A549 (cell line): ENCODE data around the gene TBX10. TPM values are rescaled to one million over a fixed set of nuclear protein-coding genes. Genes with fewer than 3 reads are reported as not detected.
A peak's percentile ranks its signal among the peaks of the same experiment; 100 is the strongest.

Source experiments
- ATAC-seq, 2 experiments: fragments of 200-7000 bp in 1 of 2; fragments of >200 bp in 1 of 2; cut with Nextera tagmentation in 1 of 2; cut with Tn5 transposase in 1 of 2; 3 replicates each; pipeline versions ENCODE4 v1.8.0 to v1.9.1; 2018 to 2020; ENCODE audit warnings: mild to moderate bottlenecking in 1 of 2, moderate library complexity in 1 of 2
- CTCF ChIA-PET: fragments of 300-600 bp; sonication (Branson Sonifier 250); formaldehyde crosslinking; extraction: SDS; loops from one replicate; lab custom pipeline; 2021; ENCODE audit warnings: antibody characterized with exemption, inconsistent platforms; lab: Yijun Ruan, JAX
- POLR2A ChIA-PET: fragments of 350-600 bp; formaldehyde crosslinking; extraction: SDS; loops from one replicate; lab custom pipeline; 2021; ENCODE audit warnings: antibody characterized with exemption, inconsistent platforms; lab: Yijun Ruan, JAX
- DNase-seq, 2 experiments: peaks; one replicate each; pipeline versions ENCODE4 v3.0.0 to v3.0.0-alpha.2; 2011 to 2016; ENCODE audit warnings: low read depth in 1 of 2, low spot score in 1 of 2
- FAIRE-seq: peaks from 2 replicates; lab custom pipeline; 2011; peaks lifted over from hg19 to GRCh38; lab: Jason Lieb, UNC
- H3K27ac ChIP-seq, 2 experiments: fragments of >200 bp; sonication (Bioruptor Twin); formaldehyde crosslinking; 3 replicates each; pipeline ENCODE4 v1.5.1; 2016 to 2017
- H3K4me1 ChIP-seq: fragments of >200 bp; sonication (Bioruptor Twin); formaldehyde crosslinking; 3 replicates; pipeline ENCODE4 v1.6.1; 2016
- H3K4me2 ChIP-seq: fragments of >200 bp; sonication (Bioruptor Twin); formaldehyde crosslinking; 3 replicates; pipeline ENCODE4 v1.6.1; 2016
- H3K4me3 ChIP-seq: fragments of >200 bp; sonication (Bioruptor Twin); formaldehyde crosslinking; 3 replicates; pipeline ENCODE4 v1.5.1; 2016
- H3K9me3 ChIP-seq: fragments of >200 bp; sonication (Bioruptor Twin); formaldehyde crosslinking; 3 replicates; pipeline ENCODE4 v1.6.1; 2016
- CBX2 ChIP-seq: fragments of 200-600 bp; sonication (generic); IDR thresholded peaks from 2 replicates; pipeline ENCODE4 v1.6.1; 2016; ENCODE audit warnings: low read depth, mild to moderate bottlenecking, borderline replicate concordance
- CBX8 ChIP-seq: fragments of 200-600 bp; sonication (generic); IDR thresholded peaks from 2 replicates; pipeline ENCODE4 v1.6.1; 2016
- CTCF ChIP-seq: fragments of >200 bp; sonication (Bioruptor Twin); formaldehyde crosslinking; IDR thresholded peaks from 3 replicates; pipeline ENCODE4 v1.5.1; 2016
- EHMT2 ChIP-seq: fragments of 200-600 bp; sonication (generic); IDR thresholded peaks from 2 replicates; pipeline ENCODE4 v1.6.1; 2016; ENCODE audit warnings: antibody characterized with exemption, low read depth, mild to moderate bottlenecking, moderate library complexity
- EP300 ChIP-seq, 2 experiments: fragments of >200 bp; sonication (Bioruptor Twin); formaldehyde crosslinking; IDR thresholded peaks; 2 replicates in 1 of 2; 3 replicates in 1 of 2; pipeline ENCODE4 v1.6.1; 2016 to 2017
- FOSB ChIP-seq: fragments of 250-450 bp; sonication (Bioruptor Pico); IDR thresholded peaks from 2 replicates; pipeline ENCODE4 v1.5.0; 2020; ENCODE audit warnings: mild to moderate bottlenecking, moderate library complexity
- FOSL2 ChIP-seq, 2 experiments: fragments of 450-650 bp in 1 of 2; fragments of >200 bp in 1 of 2; sonication (Bioruptor Twin) in 1 of 2; formaldehyde crosslinking; IDR thresholded peaks; 2 replicates each; pipeline versions ENCODE4 v1.5.0 to v1.6.1; 2016 to 2020; ENCODE audit warnings: mild to moderate bottlenecking in 1 of 2, moderate library complexity in 1 of 2
- HEYL ChIP-seq: fragments of 250-450 bp; sonication (Bioruptor Pico); IDR thresholded peaks from 2 replicates; pipeline ENCODE4 v1.8.0; 2021; ENCODE audit warnings: mild to moderate bottlenecking, moderate library complexity
- HOXB5 ChIP-seq: fragments of 250-450 bp; sonication (Bioruptor Pico); IDR thresholded peaks from 2 replicates; pipeline ENCODE4 v1.5.0; 2020; ENCODE audit warnings: mild to moderate bottlenecking, moderate library complexity
- NFE2L2 ChIP-seq: fragments of 150-350 bp; conservative IDR thresholded peaks from 2 replicates; pipeline ENCODE4 v1.6.1; 2014; ENCODE audit warnings: low read length
- NR3C1 ChIP-seq: fragments of >200 bp; sonication (Bioruptor Twin); formaldehyde crosslinking; IDR thresholded peaks from 3 replicates; pipeline ENCODE4 v1.6.1; 2017
- POLR2A ChIP-seq: IDR thresholded peaks from 2 replicates; pipeline ENCODE4 v1.6.1; 2012; ENCODE audit warnings: mild to moderate bottlenecking, low read length
- RCOR1 ChIP-seq: fragments of 150-350 bp; IDR thresholded peaks from 2 replicates; pipeline ENCODE4 v1.6.1; 2014; ENCODE audit warnings: antibody characterized with exemption, low read length, low read depth
- REST ChIP-seq: fragments of 200-600 bp; sonication (generic); IDR thresholded peaks from 2 replicates; pipeline ENCODE4 v1.6.1; 2016; ENCODE audit warnings: antibody characterized with exemption, mild to moderate bottlenecking, moderate library complexity
- RNF2 ChIP-seq: fragments of 200-600 bp; sonication (generic); IDR thresholded peaks from 2 replicates; pipeline ENCODE4 v1.6.1; 2016; ENCODE audit warnings: low read depth, mild to moderate bottlenecking, antibody characterized with exemption, moderate library complexity, borderline replicate concordance
- SMC3 ChIP-seq: fragments of >200 bp; sonication (Bioruptor Twin); formaldehyde crosslinking; IDR thresholded peaks from 3 replicates; pipeline ENCODE4 v1.6.1; 2018; ENCODE audit warnings: inconsistent platforms
- SREBF2 ChIP-seq: fragments of 450-650 bp; IDR thresholded peaks from 2 replicates; pipeline ENCODE4 v1.6.1; 2014; ENCODE audit warnings: mild to moderate bottlenecking, moderate library complexity
- ZFP36 ChIP-seq: fragments of 450-650 bp; IDR thresholded peaks from 2 replicates; pipeline ENCODE4 v1.6.1; 2014; ENCODE audit warnings: borderline replicate concordance; ENCODE audit not compliant: partially characterized antibody
- ZNF302 ChIP-seq: fragments of 250-450 bp; sonication (Bioruptor Pico); IDR thresholded peaks from 2 replicates; pipeline ENCODE4 v1.9.0; 2021; ENCODE audit warnings: inconsistent platforms, mild to moderate bottlenecking, moderate library complexity
- ZSCAN20 ChIP-seq: fragments of 250-450 bp; sonication (Bioruptor Pico); IDR thresholded peaks from 2 replicates; pipeline ENCODE4 v1.8.0; 2022; ENCODE audit warnings: mild to moderate bottlenecking, moderate library complexity
- WGBS: methylation state at CpG from one replicate; pipeline ENCODE4 v1.1.6; 2017; ENCODE audit errors: missing lambda C conversion rate; 5-methylcytosine and 5-hydroxymethylcytosine counted together
- polyA plus RNA-seq, 4 experiments: library from polyadenylated mRNA; depleted of rRNA in 3 of 4; stranded (reverse); fragments of >200 nt; fragmentation: RNase III in 1 of 4; extraction: RNeasy Plus Mini Kit Qiagen cat#74134 plus additional on column Dnase treatment in 1 of 4; gene quantifications; 2 replicates in 3 of 4; 3 replicates in 1 of 4; pipeline ENCODE4 v1.2.3, GENCODE V29; 2011 to 2017
- TF ChIP-seq, protein P1 (sequence below): fragments of >200 bp; sonication (Bioruptor Twin); formaldehyde crosslinking; IDR thresholded peaks from 2 replicates; pipeline ENCODE4 v1.6.1; 2016
- TF ChIP-seq, protein P2 (sequence below): fragments of 250-450 bp; sonication (Bioruptor Pico); IDR thresholded peaks from 2 replicates; pipeline ENCODE4 v1.5.0; 2021; ENCODE audit warnings: mild to moderate bottlenecking, moderate library complexity, borderline replicate concordance
- TF ChIP-seq, protein P3 (sequence below): IDR thresholded peaks from 2 replicates; pipeline ENCODE4 v1.6.1; 2012; ENCODE audit warnings: low read depth, borderline replicate concordance
- TF ChIP-seq, protein P4 (sequence below): IDR thresholded peaks from 2 replicates; pipeline ENCODE4 v1.6.1; 2012
- TF ChIP-seq, protein P5 (sequence below): fragments of 450-650 bp; IDR thresholded peaks from 2 replicates; pipeline ENCODE4 v1.6.1; 2014; ENCODE audit warnings: antibody characterized with exemption

The TBX10 gene
- polyA plus RNA-seq, 2 of the 4 experiments (the other 2 are of a cell fraction) = not detected

DNA sequence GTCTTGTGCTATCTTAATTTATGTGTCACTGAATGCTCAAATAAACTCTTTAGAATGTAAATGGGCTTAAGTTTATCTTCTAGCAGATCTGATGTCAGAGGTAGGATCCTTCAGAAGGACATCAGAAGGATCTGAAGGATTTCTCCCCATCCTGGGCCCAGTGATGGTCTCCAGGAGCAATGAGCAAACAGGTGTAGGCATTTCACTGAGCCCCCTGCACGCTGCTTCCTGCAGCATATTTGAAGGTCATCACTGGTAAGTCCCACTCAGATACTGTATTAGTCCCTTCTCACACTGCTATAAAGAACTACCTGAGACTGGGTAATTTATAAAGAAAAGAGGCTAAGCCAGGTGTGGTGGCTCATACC, 51.4 kb downstream of the TBX10 start:
- FAIRE-seq (no peak), DNase-seq (no peak)
- POLR2A ChIA-PET = no interaction called here

DNA sequence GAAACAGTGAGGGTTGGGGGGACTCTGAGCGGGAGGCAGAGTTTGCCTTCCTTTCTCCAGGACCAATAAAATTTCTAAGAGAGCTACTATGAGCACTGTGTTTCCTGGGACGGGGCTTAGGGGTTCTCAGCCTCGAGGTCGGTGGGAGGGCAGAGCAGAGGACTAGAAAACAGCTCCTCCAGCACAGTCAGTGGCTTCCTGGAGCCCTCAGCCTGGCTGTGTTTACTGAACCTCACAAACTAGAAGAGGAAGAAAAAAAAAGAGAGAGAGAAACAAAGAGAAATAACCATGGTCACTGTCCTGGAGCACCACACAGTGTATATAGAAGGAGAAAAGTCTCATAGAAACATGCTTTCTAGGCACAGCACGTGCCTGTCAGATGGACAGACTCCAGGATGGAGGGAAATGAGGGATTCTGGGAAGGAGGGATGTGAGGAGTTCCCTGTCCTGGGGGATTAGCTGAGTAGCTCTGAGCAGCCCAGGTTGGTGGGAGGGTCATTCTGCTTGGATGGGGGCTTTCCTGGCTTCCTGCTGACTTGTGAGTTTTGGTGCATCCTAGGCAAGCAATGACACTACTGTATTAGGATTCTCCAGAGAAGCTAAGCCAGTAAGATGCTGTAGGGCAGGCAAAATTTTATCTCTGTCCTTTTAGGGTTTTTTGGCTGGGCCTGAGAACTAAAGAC, 52.9 kb downstream of the TBX10 start:
- no peak for FAIRE-seq

More for the DNA sequence above, 51.4 kb downstream of the TBX10 start:
- H3K4me1 ChIP-seq = peaks cover 15% of the 10 kb centered on the region
- WGBS = 89% methylated on average over 1 of the region's 1 CpG
- H3K4me3 ChIP-seq = no peak overlapping the region
- H3K27ac ChIP-seq = no peak overlapping the region
- TF ChIP-seq NFE2L2 (no peak), RNF2 (no peak), HEYL (CRISPR knock-in tag) (no peak), RCOR1 (no peak), POLR2A (no peak), NR3C1 (no peak), REST (no peak), CBX2 (no peak), ZSCAN20 (CRISPR knock-in tag) (no peak), HOXB5 (CRISPR knock-in tag) (no peak), SMC3 (no peak)
- TF ChIP-seq, protein P1, sequence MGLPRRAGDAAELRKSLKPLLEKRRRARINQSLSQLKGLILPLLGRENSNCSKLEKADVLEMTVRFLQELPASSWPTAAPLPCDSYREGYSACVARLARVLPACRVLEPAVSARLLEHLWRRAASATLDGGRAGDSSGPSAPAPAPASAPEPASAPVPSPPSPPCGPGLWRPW = no peak
- TF ChIP-seq, protein P2, sequence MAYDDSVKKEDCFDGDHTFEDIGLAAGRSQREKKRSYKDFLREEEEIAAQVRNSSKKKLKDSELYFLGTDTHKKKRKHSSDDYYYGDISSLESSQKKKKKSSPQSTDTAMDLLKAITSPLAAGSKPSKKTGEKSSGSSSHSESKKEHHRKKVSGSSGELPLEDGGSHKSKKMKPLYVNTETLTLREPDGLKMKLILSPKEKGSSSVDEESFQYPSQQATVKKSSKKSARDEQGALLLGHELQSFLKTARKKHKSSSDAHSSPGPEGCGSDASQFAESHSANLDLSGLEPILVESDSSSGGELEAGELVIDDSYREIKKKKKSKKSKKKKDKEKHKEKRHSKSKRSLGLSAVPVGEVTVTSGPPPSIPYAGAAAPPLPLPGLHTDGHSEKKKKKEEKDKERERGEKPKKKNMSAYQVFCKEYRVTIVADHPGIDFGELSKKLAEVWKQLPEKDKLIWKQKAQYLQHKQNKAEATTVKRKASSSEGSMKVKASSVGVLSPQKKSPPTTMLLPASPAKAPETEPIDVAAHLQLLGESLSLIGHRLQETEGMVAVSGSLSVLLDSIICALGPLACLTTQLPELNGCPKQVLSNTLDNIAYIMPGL (CRISPR knock-in tag) = no peak
- TF ChIP-seq, protein P3, sequence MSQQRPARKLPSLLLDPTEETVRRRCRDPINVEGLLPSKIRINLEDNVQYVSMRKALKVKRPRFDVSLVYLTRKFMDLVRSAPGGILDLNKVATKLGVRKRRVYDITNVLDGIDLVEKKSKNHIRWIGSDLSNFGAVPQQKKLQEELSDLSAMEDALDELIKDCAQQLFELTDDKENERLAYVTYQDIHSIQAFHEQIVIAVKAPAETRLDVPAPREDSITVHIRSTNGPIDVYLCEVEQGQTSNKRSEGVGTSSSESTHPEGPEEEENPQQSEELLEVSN = no peak
- TF ChIP-seq, protein P4, sequence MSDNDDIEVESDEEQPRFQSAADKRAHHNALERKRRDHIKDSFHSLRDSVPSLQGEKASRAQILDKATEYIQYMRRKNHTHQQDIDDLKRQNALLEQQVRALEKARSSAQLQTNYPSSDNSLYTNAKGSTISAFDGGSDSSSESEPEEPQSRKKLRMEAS = no peak
- CTCF ChIA-PET = no interaction called here
- no peaks in the 10 kb centered on the region for H3K9me3 ChIP-seq
- ATAC-seq = no peak
- no peak overlapping the region for H3K4me2 ChIP-seq

DNA sequence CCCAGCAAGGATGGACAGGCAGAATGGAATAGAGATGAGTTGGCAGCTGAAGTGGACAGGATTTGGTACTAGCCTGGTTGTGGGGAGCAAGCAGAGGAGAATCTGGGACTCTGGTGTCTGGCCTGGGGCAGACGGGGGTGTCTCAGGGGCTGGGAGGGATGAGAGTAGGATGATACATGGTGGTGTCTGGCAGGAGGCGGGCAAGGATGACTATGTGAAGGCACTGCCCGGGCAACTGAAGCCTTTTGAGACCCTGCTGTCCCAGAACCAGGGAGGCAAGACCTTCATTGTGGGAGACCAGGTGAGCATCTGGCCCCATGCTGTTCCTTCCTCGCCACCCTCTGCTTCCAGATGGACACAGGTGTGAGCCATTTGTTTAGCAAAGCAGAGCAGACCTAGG, 53.7 kb downstream of the TBX10 start:
- H3K4me2 ChIP-seq = peak overlapping the region; percentile 98
- ChIA-PET CTCF (interaction anchor here (0.6 to 5.7 kb wide), 7 partner anchors 9 to 595 kb away, joined by 3 to 65 read pairs (median 3); partner anchors contain the start of gene NUDT8), POLR2A (no interaction called here)
- DNase-seq = no peak
- H3K4me3 ChIP-seq = no peak overlapping the region
- H3K27ac ChIP-seq = 0 out of 6 replicates have a peak overlapping the region, but pooled peaks of 1 of the 2 experiments have one; percentile 4
- no peaks in the 10 kb centered on the region for H3K9me3 ChIP-seq
- no peak for FAIRE-seq
- H3K4me1 ChIP-seq = peaks cover 36% of the 10 kb centered on the region
- WGBS = 87% methylated on average over 4 of the region's 4 CpGs
- ATAC-seq = no peak
- TF ChIP-seq EHMT2 (no peak), ZFP36 (no peak), SREBF2 (no peak), ZNF302 (no peak), CBX8 (no peak), CBX2 (no peak), EP300 (IDR thresholded peaks at IDR 0.05) (no peak), FOSB (no peak), CTCF (no peak)
- TF ChIP-seq, protein P5, sequence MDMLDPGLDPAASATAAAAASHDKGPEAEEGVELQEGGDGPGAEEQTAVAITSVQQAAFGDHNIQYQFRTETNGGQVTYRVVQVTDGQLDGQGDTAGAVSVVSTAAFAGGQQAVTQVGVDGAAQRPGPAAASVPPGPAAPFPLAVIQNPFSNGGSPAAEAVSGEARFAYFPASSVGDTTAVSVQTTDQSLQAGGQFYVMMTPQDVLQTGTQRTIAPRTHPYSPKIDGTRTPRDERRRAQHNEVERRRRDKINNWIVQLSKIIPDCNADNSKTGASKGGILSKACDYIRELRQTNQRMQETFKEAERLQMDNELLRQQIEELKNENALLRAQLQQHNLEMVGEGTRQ = no peak

More for the DNA sequence above, 52.9 kb downstream of the TBX10 start:
- peaks cover 28% of the 10 kb centered on the region for H3K4me1 ChIP-seq
- 95% methylated on average over 4 of the region's 5 CpGs for WGBS
- TF ChIP-seq FOSL2 (IDR thresholded peaks at IDR 0.05) (no peak), FOSL2 (CRISPR knock-in tag; IDR thresholded peaks at IDR 0.05) (no peak), ZNF302 (no peak)
- TF ChIP-seq, all 56 proteins: peak for 0
- CTCF ChIA-PET = interaction anchor here (0.8 to 5.7 kb wide), 5 partner anchors 8 to 43 kb away, joined by 3 to 65 read pairs (median 3); partner anchors contain the start of gene NUDT8
- H3K4me2 ChIP-seq = peak overlapping the region; percentile 98; the same call in 1 of the 3 replicates
- H3K9me3 ChIP-seq = no peaks in the 10 kb centered on the region
- ATAC-seq = no peak
- H3K27ac ChIP-seq = no peak overlapping the region
- DNase-seq = no peak
- no peak overlapping the region for H3K4me3 ChIP-seq
- POLR2A ChIA-PET = no interaction called here
